Neural cell (in vitro differentiated cells): Measurements from ENCODE around the gene HOXB4.

Experiments
- EP300 ChIP-seq: fragments of 450-650 bp; conservative IDR thresholded peaks from 2 replicates; pipeline ENCODE4 v1.6.1; 2014; ENCODE audit warnings: antibody characterized with exemption, mild to moderate bottlenecking, moderate library complexity; ENCODE audit not compliant: poor library complexity, severe bottlenecking
- EZH2 ChIP-seq: fragments of 200-600, 300-800 bp; shearing (Covaris generic), sonication (generic); IDR thresholded peaks from 2 replicates; pipeline ENCODE4 v1.6.1; 2014; ENCODE audit warnings: antibody characterized with exemption, low read length, borderline replicate concordance, mild to moderate bottlenecking; ENCODE audit not compliant: insufficient read depth, poor library complexity, severe bottlenecking
- MXI1 ChIP-seq: fragments of 450-650 bp; conservative IDR thresholded peaks from 2 replicates; pipeline ENCODE4 v1.6.1; 2014; ENCODE audit warnings: antibody characterized with exemption, mild to moderate bottlenecking; ENCODE audit not compliant: poor library complexity, severe bottlenecking
- POLR2AphosphoS5 ChIP-seq: IDR thresholded peaks from 2 replicates; pipeline ENCODE4 v1.6.1; 2012
- RAD21 ChIP-seq: fragments of 450-650 bp; conservative IDR thresholded peaks from 2 replicates; pipeline ENCODE4 v1.6.1; 2014; ENCODE audit warnings: antibody characterized with exemption, mild to moderate bottlenecking, moderate library complexity
- REST ChIP-seq: IDR thresholded peaks from 2 replicates; pipeline ENCODE4 v1.6.1; 2012; ENCODE audit warnings: borderline replicate concordance
- TAF1 ChIP-seq: IDR thresholded peaks from 2 replicates; pipeline ENCODE4 v1.6.1; 2012; ENCODE audit warnings: low read depth
- TF ChIP-seq, protein P1 (sequence below): fragments of 450-650 bp; IDR thresholded peaks from 2 replicates; pipeline ENCODE4 v1.5.1; 2014; ENCODE audit warnings: antibody characterized with exemption, mild to moderate bottlenecking, moderate library complexity; ENCODE audit not compliant: poor library complexity, severe bottlenecking

- TF ChIP-seq, protein P1, sequence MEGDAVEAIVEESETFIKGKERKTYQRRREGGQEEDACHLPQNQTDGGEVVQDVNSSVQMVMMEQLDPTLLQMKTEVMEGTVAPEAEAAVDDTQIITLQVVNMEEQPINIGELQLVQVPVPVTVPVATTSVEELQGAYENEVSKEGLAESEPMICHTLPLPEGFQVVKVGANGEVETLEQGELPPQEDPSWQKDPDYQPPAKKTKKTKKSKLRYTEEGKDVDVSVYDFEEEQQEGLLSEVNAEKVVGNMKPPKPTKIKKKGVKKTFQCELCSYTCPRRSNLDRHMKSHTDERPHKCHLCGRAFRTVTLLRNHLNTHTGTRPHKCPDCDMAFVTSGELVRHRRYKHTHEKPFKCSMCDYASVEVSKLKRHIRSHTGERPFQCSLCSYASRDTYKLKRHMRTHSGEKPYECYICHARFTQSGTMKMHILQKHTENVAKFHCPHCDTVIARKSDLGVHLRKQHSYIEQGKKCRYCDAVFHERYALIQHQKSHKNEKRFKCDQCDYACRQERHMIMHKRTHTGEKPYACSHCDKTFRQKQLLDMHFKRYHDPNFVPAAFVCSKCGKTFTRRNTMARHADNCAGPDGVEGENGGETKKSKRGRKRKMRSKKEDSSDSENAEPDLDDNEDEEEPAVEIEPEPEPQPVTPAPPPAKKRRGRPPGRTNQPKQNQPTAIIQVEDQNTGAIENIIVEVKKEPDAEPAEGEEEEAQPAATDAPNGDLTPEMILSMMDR = no peak
- TF ChIP-seq TAF1 (no peak), POLR2AphosphoS5 (peak; percentile 53), EZH2 (no peak), EP300 (no peak), REST (no peak), MXI1 (no peak), RAD21 (no peak)
These were observed 1.8 kb upstream of the HOXB4 start for GRCh38 chr17:48579760-48580554.
